K562 (cell line): Measurements from ENCODE around the gene RNF150. TPM values are rescaled to one million over a fixed set of nuclear protein-coding genes. Genes with fewer than 3 reads are reported as not detected.

ENCODE experiments used
- ATAC-seq: fragments of 200-7000 bp; cut with Tn5 transposase; 3 replicates; pipeline ENCODE4 v1.9.1; 2020; ENCODE audit warnings: moderate library complexity
- BruUV-seq: library from RNA; stranded (reverse); fragments of 400-500 nt; replicated peaks from 2 replicates; lab custom pipeline; 2021; lab: Mats Ljungman, UMichigan
- CTCF ChIA-PET: fragments of 300-600 bp; formaldehyde crosslinking; extraction: SDS; loops from one replicate; lab custom pipeline; 2021; ENCODE audit warnings: low intra/inter-chr PET ratio; lab: Yijun Ruan, JAX
- POLR2A ChIA-PET: fragments of 300-600, 350-650 bp; sonication (Branson Sonifier 250); formaldehyde crosslinking; extraction: SDS; loops from one replicate; lab custom pipeline; 2021; ENCODE audit warnings: antibody characterized with exemption, inconsistent platforms; lab: Yijun Ruan, JAX
- DNase-seq, 4 experiments: peaks; one replicate each; pipeline versions ENCODE4 v3.0.0 to v3.0.0-alpha.2; 2011 to 2018; ENCODE audit warnings: low spot score in 3 of 4, mixed read lengths in 3 of 4; ENCODE audit errors: extremely low read depth in 1 of 4
- FAIRE-seq: peaks from 2 replicates; lab custom pipeline; 2011; peaks lifted over from hg19 to GRCh38; lab: Jason Lieb, UNC
- H2AFZ ChIP-seq: 2 replicates; pipeline ENCODE4 v1.6.0; 2011; ENCODE audit warnings: low read depth, low read length, control low read depth, inconsistent platforms
- H3K27ac ChIP-seq: fragments of 200-600 bp; 3 replicates; pipeline ENCODE4 v1.8.0; 2011; ENCODE audit warnings: low read depth, mild to moderate bottlenecking, control low read depth, inconsistent platforms, low read length, moderate library complexity, mixed read lengths; ENCODE audit errors: extremely low read depth
- H3K27me3 ChIP-seq, 2 experiments: fragments of 300-600 bp in 1 of 2; 2 replicates in 1 of 2; 3 replicates in 1 of 2; pipeline versions ENCODE4 v1.6.0 to v1.8.0; 2011; ENCODE audit warnings: inconsistent platforms in 2 of 2, low read length in 2 of 2, mild to moderate bottlenecking in 1 of 2, mixed read lengths in 1 of 2, moderate library complexity in 1 of 2; ENCODE audit not compliant: control insufficient read depth in 2 of 2, insufficient read depth in 2 of 2
- H3K36me3 ChIP-seq: fragments of 300-600 bp; 3 replicates; pipeline ENCODE4 v1.8.0; 2011; ENCODE audit warnings: mild to moderate bottlenecking, low read length, inconsistent platforms; ENCODE audit not compliant: control insufficient read depth, insufficient read depth
- H3K4me1 ChIP-seq, 2 experiments: fragments of 200-600 bp in 1 of 2; replicated peaks in 1 of 2; 2 replicates in 1 of 2; 3 replicates in 1 of 2; pipeline versions ENCODE4 v1.5.1 to v1.8.0; 2011; ENCODE audit warnings: inconsistent platforms in 2 of 2, low read length in 2 of 2, mild to moderate bottlenecking in 1 of 2, mixed read lengths in 1 of 2, moderate library complexity in 1 of 2; ENCODE audit not compliant: control insufficient read depth in 2 of 2, insufficient read depth in 2 of 2
- H3K4me2 ChIP-seq: 2 replicates; pipeline ENCODE4 v1.6.1; 2011; ENCODE audit warnings: low read length, control low read depth, inconsistent platforms, mixed read lengths; ENCODE audit not compliant: insufficient read depth
- H3K4me3 ChIP-seq: fragments of 200-600 bp; sonication (generic), shearing (Covaris generic); 2 replicates; pipeline ENCODE4 v1.5.1; 2016; ENCODE audit warnings: control low read depth, inconsistent platforms
- H3K79me2 ChIP-seq: fragments of 200-600 bp; 3 replicates; pipeline ENCODE4 v1.8.0; 2011; ENCODE audit warnings: low read length, inconsistent platforms; ENCODE audit not compliant: control insufficient read depth, insufficient read depth
- H3K9ac ChIP-seq, 2 experiments: 2 replicates each; pipeline versions ENCODE4 v1.6.0 to v1.6.1; 2011; ENCODE audit warnings: low read depth in 2 of 2, low read length in 2 of 2, control low read depth in 1 of 2, inconsistent platforms in 1 of 2, mild to moderate bottlenecking in 1 of 2, mixed read lengths in 1 of 2; ENCODE audit not compliant: insufficient read depth in 1 of 2
- H3K9me1 ChIP-seq: one replicate; pipeline ENCODE4 v1.6.0; 2011; ENCODE audit warnings: inconsistent platforms, mild to moderate bottlenecking, low read length, moderate library complexity; ENCODE audit not compliant: control insufficient read depth, insufficient read depth
- H3K9me3 ChIP-seq: replicated peaks from 2 replicates; pipeline ENCODE4 v1.5.1; 2011; ENCODE audit warnings: low read depth, low read length, inconsistent platforms; ENCODE audit not compliant: control insufficient read depth, insufficient read depth
- H4K20me1 ChIP-seq: replicated peaks from 2 replicates; pipeline ENCODE4 v1.6.1; 2011; ENCODE audit warnings: low read length, inconsistent platforms, mixed read lengths; ENCODE audit not compliant: control insufficient read depth, insufficient read depth
- ARID2 ChIP-seq: fragments of 450-650 bp; IDR thresholded peaks from 2 replicates; pipeline ENCODE4 v1.6.1; 2017; ENCODE audit warnings: antibody characterized with exemption, mild to moderate bottlenecking
- REST ChIP-seq, 2 experiments: fragments of 450-650 bp; formaldehyde crosslinking in 1 of 2; IDR thresholded peaks; 2 replicates each; pipeline versions ENCODE4 v1.4.0 to v1.6.1; 2014 to 2020; ENCODE audit warnings: mild to moderate bottlenecking in 2 of 2, borderline replicate concordance in 1 of 2, low read depth in 1 of 2
- WGBS: fragments of 100-300 bp; shearing (Covaris generic); methylation state at CpG from one replicate; pipeline ENCODE4 v1.1.6; 2016; ENCODE audit warnings: low coverage, mixed read lengths; ENCODE audit not compliant: insufficient coverage; ENCODE audit errors: missing lambda C conversion rate; 5-methylcytosine and 5-hydroxymethylcytosine counted together
- in situ Hi-C: fragments of 300-500 bp; cut with MboI; formaldehyde crosslinking; loops from 4 replicates; pipeline ENCODE4 v1.15.0; 2018; ENCODE audit warnings: inconsistent platforms, mixed read lengths
- intact Hi-C: fragments of 100-400 bp; cut with micrococcal nuclease; formaldehyde crosslinking; loops from 2 replicates; pipeline ENCODE4 v1.14.2; 2022
- polyA plus RNA-seq, 8 experiments: library from polyadenylated mRNA; depleted of rRNA in 4 of 8; stranded (reverse) in 5 of 8; unstranded in 3 of 8; fragments of >200 nt; fragmentation: Nextera tagmentation in 2 of 8; fragmentation: Illumina TruSeq in 1 of 8; extraction: Ambion mirVana in 2 of 8; extraction: Trizol in 1 of 8; gene quantifications; 2 replicates each; pipeline versions ENCODE4 v1.2.1 to v1.2.3, GENCODE V29; 2011 to 2014; ENCODE audit warnings: inconsistent platforms in 1 of 8, missing spikeins in 1 of 8
- total RNA-seq, 7 experiments: library from RNA; depleted of rRNA in 6 of 7; stranded (reverse); fragments of >200 nt in 6 of 7; fragmentation: Illumina TruSeq in 2 of 7; extraction: Trizol in 2 of 7; gene quantifications; 2 replicates each; pipeline versions ENCODE4 v1.2.1 to v1.2.3, GENCODE V29; 2011 to 2021; ENCODE audit warnings: low replicate concordance in 1 of 7
- TF ChIP-seq, protein P1 (sequence below), 3 experiments: IDR thresholded peaks in 2 of 3; conservative IDR thresholded peaks in 1 of 3; 2 replicates each; pipeline ENCODE4 v1.5.1; 2011 to 2012; ENCODE audit warnings: low read length in 3 of 3, mild to moderate bottlenecking in 3 of 3, control low read depth in 2 of 3, improper control_type of control experiment in 1 of 3, inconsistent platforms in 1 of 3, low read depth in 1 of 3, mixed read lengths in 1 of 3, moderate library complexity in 1 of 3; ENCODE audit not compliant: insufficient read depth in 2 of 3
- TF ChIP-seq, protein P2 (sequence below): IDR thresholded peaks from 2 replicates; pipeline ENCODE4 v1.6.1; 2012; ENCODE audit warnings: low read depth, low read length, improper control_type of control experiment, borderline replicate concordance

RNF150 gene
- total and polyA plus RNA-seq, 9 of the 15 experiments (the other 6 are each of a cell fraction or from before 2014, with no cell fraction given): 0.09 TPM; not detected in 8

DNA sequence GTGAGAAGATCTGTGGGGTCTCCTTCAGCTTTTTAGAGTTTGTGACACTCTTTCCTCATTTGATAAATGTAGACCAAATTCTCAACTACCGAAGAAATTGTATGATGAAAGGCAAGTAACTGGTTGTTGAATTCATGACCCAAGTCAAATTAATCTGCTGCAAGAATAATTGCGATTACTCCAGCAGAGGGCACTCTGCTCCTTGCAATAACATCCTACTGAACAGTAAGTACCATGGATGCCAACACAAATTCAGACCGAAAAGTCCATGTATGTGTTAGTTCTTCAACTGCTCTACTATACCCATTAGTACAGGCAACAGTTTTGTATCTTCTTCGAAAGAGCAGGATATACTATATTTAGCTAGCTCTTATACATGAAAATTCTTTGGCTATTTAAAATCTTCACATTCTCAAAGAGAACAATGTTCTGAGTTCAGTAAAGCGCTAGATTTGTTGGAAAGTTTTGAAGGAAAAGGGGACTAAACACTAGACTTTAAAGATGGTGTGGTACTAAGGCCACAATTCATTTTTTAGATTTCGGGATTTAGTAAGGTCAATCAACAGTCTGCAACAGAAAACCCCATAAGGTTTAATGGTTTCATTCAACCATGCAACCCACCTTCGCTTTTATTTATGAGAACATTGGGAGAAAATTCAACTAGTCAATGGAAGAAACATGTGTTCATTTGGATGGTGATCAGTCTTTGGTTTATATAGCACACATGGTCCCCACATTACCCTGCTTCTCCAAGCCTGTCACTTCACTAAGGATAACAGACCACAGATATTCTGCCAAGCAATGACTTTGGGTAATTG, 271.7 kb downstream of the RNF150 start:
- no TSS peak for BruUV-seq
- Histone ChIP-seq H3K9me1 (no peaks in the 10 kb centered on the region), H3K36me3 (no peaks in the 10 kb centered on the region), H3K27ac (no peak overlapping the region), H3K4me1 (no peaks in the 10 kb centered on the region; a peak in 1 of 5 replicates), H3K79me2 (no peaks in the 10 kb centered on the region), H2AFZ (no peak overlapping the region), H3K4me2 (no peak overlapping the region), H3K4me3 (no peak overlapping the region), H3K9me3 (no peaks in the 10 kb centered on the region), H3K9ac (no peak overlapping the region), H4K20me1 (no peaks in the 10 kb centered on the region; the same call in 1 of the 2 replicates), H3K27me3 (peaks cover 0 to 3% of the 10 kb centered on the region in 2 experiments; a peak in 2 of 5 replicates)
- ATAC-seq: peak; percentile 81
- ChIA-PET POLR2A (no interaction called here), CTCF (interaction anchor here (1.3 kb wide), 1 partner anchor 273 kb away, joined by 5 read pairs; no protein-coding TSS in a partner anchor)
- under 1% methylated on average over 7 of the region's 7 CpGs for WGBS
- intact Hi-C loops: loop anchor here (1.0 kb wide), 2 partner anchors 23 to 272 kb away; partner anchors contain the start of gene RNF150
- in situ Hi-C loops: loop anchor here (10.0 to 25.0 kb wide), 2 partner anchors 273 to 499 kb away; partner anchors contain the start of genes RNF150 and SCOC
- DNase-seq: peak; percentile 35 to 70 (median 40)
- FAIRE-seq: peak; percentile 82
- TF ChIP-seq, protein P1, sequence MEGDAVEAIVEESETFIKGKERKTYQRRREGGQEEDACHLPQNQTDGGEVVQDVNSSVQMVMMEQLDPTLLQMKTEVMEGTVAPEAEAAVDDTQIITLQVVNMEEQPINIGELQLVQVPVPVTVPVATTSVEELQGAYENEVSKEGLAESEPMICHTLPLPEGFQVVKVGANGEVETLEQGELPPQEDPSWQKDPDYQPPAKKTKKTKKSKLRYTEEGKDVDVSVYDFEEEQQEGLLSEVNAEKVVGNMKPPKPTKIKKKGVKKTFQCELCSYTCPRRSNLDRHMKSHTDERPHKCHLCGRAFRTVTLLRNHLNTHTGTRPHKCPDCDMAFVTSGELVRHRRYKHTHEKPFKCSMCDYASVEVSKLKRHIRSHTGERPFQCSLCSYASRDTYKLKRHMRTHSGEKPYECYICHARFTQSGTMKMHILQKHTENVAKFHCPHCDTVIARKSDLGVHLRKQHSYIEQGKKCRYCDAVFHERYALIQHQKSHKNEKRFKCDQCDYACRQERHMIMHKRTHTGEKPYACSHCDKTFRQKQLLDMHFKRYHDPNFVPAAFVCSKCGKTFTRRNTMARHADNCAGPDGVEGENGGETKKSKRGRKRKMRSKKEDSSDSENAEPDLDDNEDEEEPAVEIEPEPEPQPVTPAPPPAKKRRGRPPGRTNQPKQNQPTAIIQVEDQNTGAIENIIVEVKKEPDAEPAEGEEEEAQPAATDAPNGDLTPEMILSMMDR (IDR thresholded peaks at IDR 0.05 in 2 of 3, conservative IDR thresholded peaks at IDR 0.05 in 1 of 3; ENCODE audit: insufficient read depth in 2 of 3, low read depth in 1 of 3, low read length in 3 of 3): peak; percentile 51 to 79 (median 61)
- TF ChIP-seq ARID2 (no peak), REST (IDR thresholded peaks at IDR 0.05; ENCODE audit: borderline replicate concordance) (peak; percentile 66), REST (CRISPR knock-in tag; IDR thresholded peaks at IDR 0.05; ENCODE audit: low read depth) (no peak)
- TF ChIP-seq, protein P2, sequence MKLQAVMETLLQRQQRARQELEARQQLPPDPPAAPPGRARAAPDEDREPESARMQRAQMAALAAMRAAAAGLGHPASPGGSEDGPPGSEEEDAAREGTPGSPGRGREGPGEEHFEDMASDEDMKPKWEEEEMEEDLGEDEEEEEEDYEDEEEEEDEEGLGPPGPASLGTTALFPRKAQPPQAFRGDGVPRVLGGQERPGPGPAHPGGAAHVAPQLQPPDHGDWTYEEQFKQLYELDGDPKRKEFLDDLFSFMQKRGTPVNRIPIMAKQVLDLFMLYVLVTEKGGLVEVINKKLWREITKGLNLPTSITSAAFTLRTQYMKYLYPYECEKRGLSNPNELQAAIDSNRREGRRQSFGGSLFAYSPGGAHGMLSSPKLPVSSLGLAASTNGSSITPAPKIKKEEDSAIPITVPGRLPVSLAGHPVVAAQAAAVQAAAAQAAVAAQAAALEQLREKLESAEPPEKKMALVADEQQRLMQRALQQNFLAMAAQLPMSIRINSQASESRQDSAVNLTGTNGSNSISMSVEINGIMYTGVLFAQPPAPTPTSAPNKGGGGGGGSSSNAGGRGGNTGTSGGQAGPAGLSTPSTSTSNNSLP: peak; percentile 56; the same call in 1 of the 2 replicates
